GM21619 (cell line): ENCODE measurements around the gene SPIRE1.
"Not testable (repeated sequence)": the region's sequence is repeated elsewhere in the genome, so short reads cannot be mapped to it uniquely, and the experiment has no call there.

Source experiments
- ATAC-seq: cut with Tn5 transposase; IDR thresholded peaks from one replicate; pipeline ENCODE4 v1.9.1; 2021; ENCODE audit not compliant: unreplicated experiment

Gene SPIRE1

DNA sequence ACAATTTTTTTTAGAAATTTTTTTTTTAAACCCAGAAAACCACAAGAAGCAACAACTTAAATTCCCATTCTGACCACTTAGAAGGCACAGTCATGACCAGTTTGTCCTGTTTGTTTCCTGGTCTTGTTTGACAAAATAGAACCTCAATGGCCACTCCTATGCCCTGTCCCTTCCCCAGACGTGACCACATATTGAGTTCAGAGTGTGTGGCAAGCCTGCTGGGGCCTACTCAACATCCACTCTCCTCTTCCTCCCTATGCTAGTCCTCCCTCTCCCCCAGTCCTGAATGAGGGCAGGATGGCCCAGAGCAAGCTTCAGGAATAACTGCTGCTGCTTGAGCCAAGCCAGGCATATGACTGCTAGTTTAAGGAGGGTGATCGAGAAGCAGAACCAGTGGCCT lies 160.6 kb downstream of the SPIRE1 start:
- ATAC-seq, result no peak

DNA sequence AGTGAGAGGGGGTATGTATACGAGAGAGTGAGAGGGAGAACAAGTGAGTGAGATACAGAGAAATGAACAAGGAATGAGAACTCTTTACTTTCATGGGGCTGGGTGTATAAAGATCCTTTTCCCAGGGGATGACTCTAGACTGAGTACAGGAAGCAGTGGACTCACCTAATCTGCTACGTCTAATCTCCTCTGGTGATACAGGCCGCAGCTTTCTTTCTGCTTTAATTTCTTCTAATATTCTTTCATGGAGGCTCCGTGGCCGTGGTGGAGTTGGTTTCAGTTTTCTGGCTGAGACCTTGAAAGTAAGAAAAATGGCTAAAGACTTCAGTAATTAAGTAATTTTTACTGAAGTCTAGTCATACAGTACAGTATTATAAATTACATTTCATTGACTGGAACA lies 165.0 kb downstream of the SPIRE1 start:
- ATAC-seq, result no peak

- no peak for ATAC-seq
These were observed 166.1 kb downstream of the SPIRE1 start for GRCh38 chr18:12491611-12492435.

DNA sequence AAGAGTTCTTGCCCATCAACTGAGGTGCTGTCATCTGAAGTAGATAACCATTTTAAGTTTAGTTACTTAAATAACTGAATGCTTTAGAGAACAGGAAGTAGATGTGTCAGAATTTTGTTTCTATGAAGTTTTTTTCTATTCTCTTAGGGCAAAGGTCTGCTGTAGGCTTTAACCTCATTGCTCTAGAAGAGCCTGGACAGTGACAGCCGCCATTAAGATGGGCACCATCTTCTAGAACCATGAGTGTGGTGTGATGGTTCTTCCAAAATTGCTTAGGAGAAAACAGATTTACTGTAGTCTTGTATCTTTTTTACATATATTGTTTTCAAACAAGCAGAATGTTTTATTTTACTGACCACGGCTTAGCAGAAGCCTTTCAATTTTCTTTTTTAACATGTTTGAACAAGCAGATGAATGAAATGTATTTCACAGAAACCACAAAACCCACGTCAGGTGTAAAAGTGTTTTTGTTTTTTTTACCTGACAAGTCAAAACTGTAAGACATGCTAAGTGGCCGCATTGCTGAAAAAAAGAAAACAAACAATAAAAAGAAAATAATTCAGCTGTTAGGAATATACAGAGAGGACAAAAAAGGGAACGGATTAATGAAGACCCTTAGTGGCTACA lies 172.3 kb downstream of the SPIRE1 start:
- no peak for ATAC-seq

DNA sequence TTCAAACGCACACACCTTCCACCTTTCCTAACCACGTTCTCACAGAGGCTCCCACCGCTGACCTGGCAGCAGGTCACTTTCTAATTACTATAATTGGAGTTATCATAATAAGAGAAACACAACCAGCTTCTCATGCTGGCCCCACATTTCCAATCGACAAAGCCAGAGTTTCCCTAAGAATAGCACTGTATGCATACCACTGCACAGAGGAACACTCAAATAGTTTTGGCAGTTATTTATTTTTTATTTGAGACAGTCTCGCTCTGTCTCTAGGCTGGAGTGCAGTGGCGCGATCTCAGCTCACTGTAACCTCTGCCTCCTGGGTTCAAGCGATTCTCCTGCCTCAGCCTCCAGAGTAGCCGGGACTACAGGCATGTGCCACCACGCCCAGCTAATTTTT lies 176.0 kb downstream of the SPIRE1 start:
- not testable (repeated sequence) for ATAC-seq

DNA sequence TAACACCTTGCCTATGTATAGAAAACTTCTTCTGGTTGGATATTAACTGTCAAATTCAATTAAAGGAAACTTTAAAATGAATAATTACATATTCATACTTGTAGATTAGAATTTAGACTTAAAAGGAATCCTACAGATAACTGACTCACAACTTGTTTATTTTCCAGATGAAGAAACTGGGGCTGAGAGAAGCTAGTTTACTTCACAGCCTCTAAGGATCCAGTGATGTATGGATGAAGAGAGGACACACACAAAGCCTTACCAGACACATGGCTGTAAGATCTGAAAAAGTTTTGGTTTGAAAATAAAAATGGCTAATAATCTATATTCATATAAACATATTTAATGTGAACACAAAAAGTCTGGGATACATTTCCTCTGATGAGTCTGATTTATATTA lies 177.9 kb downstream of the SPIRE1 start:
- ATAC-seq, result no peak

DNA sequence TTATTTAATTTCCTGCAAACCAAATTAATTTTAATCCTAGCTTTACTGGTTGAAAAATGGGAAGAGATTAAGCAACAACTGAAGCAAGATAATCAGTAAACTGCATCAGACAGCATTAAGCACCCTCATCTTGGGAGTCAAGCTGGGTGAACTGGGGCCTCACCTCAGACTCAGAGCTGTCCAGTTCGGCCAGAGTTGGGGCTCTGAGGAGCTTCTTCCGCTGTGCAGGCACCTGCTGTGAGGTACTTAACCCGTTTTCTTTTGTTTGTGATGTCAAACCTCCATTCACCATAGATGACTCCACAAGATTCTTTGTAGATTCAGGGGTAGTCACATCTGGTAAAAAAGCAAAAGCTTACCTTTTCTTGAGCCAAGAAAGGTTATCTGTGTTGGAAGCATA lies 178.4 kb downstream of the SPIRE1 start:
- no peak for ATAC-seq

DNA sequence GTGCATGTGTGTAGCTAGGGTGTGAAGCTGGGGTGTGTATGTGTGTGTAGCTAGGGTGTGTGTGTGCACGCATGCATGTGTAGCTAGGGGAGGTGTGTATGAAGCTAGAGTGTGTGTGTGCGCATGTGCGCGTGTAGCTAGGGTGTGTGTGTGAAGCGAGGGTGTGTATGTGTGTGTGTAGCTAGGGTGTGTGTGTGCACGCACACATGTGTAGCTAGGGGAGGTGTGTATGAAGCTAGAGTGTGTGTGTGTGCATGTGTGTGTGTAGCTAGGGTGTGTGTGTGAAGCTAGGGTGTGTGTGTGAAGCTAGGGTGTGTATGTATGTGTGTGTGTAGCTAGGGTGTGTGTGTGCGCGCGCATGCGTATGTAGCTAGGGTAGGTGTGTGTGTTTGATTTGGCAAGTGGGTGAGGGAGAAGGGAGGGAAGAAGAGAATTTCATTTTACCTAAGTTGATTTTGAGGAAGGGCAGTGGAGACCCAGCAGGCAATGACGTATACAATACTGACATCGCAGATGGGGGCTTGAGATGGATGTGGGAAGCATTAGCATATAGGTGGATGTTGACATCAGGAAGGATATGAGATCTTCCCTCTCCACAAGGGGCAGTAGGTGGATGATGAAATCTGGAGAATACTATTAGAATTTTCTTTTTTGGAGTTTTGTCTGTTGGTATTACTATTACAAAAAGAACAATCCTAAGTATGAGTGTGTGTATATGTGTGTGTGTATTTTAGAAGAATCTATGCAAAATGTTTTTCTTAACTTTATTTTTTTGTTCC lies 179.4 kb downstream of the SPIRE1 start:
- no peak for ATAC-seq

GRCh38 chr18:12477606-12478005 lies 180.3 kb downstream of the SPIRE1 start:
- ATAC-seq, result no peak

- ATAC-seq, result no peak
These were observed 181.0 kb downstream of the SPIRE1 start for GRCh38 chr18:12476955-12477354.

DNA sequence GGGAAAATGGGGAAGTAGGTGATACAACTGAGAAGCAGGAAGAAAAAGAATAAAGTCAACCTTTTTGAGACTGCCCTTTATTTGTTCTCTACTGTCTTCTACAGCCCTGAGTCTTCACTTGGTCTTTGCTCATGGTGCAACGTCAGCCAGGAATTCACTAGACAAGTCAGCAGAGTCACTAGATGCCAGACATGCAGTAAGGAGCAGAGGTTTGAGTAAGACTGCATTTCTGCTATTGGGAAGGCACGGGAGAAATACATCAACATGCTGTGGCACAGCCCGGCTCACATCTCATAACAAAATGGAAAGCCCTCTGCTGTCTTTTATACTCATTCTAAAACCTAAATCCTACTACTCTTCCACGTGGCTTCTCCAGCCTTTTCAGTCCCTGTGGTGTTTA lies 183.0 kb downstream of the SPIRE1 start:
- ATAC-seq, result no peak

DNA sequence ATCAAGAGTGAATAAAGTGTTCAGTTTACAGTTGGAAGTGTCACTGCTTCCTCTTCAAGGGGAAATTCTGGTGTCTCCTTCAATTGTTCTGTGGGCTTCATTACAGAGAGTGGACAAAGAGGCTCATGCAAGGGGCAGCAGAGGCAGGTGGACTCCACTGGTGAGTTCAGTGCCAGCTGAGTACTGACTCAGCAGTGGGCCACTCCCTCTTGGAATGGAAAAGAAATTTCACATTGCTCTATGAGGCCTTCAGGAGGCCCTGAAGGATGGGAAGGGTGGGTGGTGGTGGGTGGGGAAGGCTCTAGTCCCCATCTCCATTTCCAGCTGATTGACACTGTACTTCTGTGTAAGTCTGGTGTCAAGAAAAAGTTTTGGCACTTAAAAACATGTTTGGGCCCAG lies 183.8 kb downstream of the SPIRE1 start:
- ATAC-seq, result no peak

- no peak for ATAC-seq
These were observed 187.4 kb downstream of the SPIRE1 start for GRCh38 chr18:12470382-12471075.

DNA sequence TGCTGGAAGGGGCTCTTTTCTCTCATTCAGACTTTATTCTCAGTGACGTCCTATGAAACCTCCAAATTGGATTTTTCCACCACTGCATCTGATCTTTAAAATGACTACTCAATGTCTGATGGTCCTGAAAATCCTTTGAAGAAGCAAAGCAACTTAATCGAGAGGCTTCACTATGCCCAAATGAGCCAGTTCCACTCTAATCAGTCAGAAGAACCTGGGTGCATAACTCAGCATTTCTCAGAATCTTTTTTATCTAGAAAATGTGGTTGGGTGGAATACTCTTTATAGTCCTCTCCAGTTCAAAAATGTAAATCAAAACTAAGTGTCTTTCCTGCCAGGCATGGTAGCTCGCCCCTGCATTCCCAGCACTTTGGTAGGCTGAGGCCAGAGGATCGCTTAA lies 189.5 kb downstream of the SPIRE1 start:
- ATAC-seq, result no peak

DNA sequence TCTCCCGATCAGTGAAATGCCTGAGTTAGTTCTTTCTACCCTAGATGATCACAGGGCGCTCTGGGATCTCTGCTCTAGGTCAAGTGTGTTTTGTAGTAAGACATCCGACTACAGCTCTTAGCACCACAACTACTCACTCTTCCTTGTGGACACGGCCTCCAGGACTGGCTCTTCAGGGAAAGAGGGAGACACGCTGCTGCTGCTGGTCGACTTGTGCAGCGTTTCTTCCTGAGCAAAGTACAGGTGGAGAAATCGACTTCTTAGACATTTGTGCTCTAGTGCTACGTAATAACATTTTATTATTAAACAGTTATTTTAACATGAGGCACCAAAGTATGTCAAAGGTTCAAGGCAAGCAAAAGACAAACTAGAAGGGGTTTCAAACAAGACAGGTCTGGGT lies 193.2 kb downstream of the SPIRE1 start:
- ATAC-seq, result no peak

DNA sequence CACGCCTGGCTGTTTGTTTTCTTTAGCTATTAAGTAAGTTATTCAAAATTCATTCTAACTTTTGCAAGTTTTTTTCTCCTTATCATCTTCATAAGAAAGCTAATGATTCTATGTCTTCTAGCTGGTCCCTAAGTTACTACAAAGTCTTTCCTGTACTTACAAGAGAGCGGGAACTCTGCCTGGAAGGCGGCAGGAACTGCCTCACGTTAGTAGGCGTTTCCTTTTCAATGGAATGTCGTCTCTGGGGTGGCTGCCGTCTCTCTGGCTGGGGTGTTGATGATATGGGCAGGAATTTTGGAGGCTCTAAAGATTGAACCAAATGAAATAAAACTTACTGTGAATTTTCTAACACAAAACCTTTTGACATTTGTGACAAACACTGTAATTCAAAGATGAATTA lies 194.7 kb downstream of the SPIRE1 start:
- ATAC-seq, result no peak

DNA sequence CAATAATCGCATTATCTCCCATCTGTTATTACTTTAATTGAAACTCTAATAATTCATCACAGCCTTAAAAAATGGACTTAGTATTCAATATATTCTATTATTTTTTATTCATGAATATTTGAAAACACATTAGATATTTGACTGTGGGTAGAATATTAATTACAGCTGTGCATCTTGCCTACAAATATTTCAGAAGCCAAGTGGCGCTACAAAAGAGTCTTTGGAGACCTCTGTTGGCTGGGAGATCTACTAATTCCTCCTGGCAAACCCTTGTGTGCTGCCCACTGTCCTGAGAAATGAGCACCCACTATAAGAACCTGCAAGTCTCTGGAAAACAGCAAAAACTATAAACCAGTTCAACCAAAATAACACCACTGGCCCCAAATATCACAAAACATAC lies 195.7 kb downstream of the SPIRE1 start:
- no peak for ATAC-seq

DNA sequence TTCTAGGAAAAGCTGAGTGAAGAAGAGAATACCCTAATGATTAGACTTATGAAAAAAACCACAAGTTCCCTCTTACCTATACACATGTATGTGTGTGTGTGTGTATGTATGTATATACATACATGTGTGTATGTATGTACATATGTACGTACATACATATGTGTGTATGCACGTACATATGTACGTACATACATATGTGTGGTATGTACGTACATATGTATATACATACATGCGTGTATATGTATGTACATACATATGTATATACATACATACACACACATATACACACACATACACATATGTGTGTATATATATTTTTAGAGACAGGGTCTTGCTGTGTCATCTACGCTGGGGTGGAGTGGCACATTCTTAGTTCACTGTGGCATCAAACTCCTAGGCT lies 196.6 kb downstream of the SPIRE1 start:
- ATAC-seq, result no peak

- ATAC-seq, result no peak
These were observed 197.0 kb downstream of the SPIRE1 start for GRCh38 chr18:12460874-12461273.

GRCh38 chr18:12458771-12459170 lies 199.1 kb downstream of the SPIRE1 start:
- no peak for ATAC-seq

DNA sequence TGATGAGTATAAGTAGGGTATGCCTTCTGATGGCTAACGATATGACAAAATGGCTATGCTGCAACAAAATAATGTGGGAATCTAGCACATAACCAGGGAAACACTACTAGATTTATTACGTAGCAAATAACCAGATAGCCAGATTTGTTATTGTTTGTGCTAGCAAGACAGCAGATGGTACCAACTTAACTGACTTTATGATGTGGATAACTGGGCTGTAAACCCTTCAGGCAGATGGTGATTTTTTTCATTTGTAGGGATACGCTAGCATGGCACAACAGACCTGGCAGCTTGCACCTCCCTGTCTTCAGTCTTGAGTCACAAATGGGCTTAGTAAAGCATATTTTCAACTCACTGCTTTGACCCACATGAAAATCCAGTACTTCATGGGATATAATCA lies 201.5 kb downstream of the SPIRE1 start:
- no peak for ATAC-seq
